Stimulated activated CD4-positive, alpha-beta T cell treated with anti-CD3 and anti-CD28 coated beads, Interleukin-15, amount 100 ng/mL, for 1 hour (primary cell): Measurements from ENCODE around the gene AKAP6.
A peak's percentile ranks its signal among the peaks of the same experiment; 100 is the strongest.

ENCODE experiments used
- DNase-seq, 2 donors: peaks; one replicate each; pipeline ENCODE4 v3.0.0-alpha.2; 2020; ENCODE audit warnings: low read depth in 1 of 2, low spot score in 1 of 2

The AKAP6 gene

DNA sequence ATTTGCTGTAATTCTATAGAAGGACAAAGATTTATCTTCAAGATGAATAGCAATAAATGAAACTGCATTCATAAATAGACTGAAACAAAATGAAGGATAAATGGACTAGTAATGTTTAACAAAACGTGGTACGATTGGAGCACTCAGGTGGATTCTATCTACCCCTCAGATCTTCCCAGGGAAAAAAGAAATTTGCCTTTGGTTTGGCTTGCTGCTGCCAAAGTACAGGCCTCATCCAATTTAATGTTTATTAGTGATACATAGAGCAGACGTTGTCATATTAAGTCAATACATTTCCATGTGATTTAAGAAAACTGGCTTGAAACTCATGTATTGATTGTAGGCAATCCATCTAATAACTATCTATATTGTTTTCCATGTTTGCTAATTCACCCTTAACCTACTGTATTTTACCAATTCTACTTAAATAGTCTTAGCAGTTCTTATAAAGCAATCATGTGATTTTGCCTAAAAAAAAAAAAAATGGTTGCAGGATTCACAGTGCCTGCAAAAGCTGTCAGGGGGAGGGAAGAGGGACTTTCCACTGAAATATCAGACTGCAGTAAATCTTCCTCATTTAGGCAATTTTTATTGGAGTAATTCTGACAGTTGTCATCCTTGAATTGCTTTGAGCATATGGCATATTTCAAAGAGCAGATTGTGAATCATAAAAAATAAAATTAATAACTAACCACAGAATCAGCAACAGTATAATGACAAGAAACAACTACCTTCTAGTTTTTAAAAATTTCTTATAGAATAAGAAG is 367.4 kb downstream of the AKAP6 start:
- no peak for DNase-seq

- DNase-seq: no peak
Measured at GRCh38 chr14:32697114-32697513, 368.0 kb downstream of the AKAP6 start.

DNA sequence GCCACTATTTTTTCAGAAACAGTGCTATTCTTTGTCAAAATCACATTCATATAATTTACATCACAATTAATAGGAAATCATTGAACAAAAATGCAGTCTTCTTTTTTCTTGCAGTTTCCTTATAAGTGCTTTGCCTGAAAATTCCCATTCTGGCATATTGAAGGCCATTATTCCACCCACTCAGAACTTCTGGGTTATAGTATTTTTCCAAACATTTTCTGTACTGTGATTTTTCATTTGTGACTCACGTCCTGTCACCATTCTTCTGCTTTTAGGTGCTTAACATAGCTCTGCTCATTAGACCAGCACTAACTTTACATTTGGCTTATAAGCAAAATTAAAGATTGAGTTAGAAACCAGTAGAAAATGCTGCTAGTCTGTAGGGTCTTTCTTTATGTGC is 368.6 kb downstream of the AKAP6 start:
- no peak for DNase-seq

- no peak for DNase-seq
Measured at GRCh38 chr14:32698831-32699230, 369.7 kb downstream of the AKAP6 start.

DNA sequence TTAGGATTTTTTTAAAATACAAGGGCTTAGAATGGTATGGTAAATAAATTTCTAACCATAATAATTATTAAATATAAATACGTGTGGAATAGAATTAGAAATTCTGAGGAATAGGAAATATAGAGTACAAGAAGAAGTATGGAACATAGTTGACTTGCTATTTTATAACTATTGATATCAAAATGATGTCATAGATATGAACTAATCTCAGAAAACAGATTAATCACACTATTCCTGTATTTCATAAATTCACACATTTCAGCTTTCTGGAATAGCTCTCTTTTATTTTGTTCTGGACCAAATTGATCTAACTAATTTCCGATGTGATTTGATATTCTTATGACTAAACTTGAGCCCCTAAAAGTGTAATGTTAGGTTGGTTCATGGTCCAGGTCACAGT is 372.4 kb downstream of the AKAP6 start:
- DNase-seq: no peak

- no peak for DNase-seq
Measured at GRCh38 chr14:32702088-32702487, 373.0 kb downstream of the AKAP6 start.

DNA sequence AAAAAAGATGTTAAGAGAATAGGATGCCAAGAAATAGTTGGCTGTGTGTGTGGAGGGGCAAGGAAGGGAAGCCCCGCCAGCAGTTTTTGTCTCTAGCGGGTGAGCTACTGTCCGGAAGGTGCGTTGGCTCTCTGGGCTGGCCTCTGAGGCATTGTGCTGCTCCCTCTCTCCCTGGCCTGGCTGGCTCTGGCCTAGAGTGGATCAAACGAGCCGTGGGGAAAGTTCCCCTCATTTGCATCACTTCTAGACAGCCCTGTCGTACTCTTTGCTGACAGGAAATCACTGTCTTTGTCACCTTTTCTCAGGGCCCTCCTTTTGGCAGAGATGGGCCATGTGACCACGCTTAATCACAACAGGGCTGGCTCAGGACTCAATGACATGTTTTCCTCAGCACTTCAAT is 373.5 kb downstream of the AKAP6 start:
- peak in 1 of 2 donors; percentile 5 for DNase-seq

DNA sequence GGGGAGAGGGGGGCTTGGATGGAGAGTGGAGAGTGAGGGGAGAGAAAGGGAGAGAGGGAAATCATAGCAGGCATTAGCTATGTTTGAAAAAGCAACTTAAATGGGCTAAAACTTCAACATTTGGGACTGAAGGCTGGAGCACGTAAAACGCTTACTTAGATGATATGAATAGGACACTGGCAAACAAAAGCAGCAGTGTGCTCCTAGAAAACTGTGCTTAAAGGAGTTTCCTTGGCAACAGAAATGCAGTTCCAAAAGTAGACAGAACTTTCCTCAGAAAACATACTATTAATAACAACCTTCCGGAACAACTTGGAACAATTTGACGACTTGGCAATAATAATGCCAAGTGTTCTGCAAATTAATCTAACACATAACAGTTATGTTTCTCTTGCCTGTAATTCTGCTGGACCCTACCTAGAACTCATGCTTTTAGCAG is 374.1 kb downstream of the AKAP6 start:
- DNase-seq: no peak

DNA sequence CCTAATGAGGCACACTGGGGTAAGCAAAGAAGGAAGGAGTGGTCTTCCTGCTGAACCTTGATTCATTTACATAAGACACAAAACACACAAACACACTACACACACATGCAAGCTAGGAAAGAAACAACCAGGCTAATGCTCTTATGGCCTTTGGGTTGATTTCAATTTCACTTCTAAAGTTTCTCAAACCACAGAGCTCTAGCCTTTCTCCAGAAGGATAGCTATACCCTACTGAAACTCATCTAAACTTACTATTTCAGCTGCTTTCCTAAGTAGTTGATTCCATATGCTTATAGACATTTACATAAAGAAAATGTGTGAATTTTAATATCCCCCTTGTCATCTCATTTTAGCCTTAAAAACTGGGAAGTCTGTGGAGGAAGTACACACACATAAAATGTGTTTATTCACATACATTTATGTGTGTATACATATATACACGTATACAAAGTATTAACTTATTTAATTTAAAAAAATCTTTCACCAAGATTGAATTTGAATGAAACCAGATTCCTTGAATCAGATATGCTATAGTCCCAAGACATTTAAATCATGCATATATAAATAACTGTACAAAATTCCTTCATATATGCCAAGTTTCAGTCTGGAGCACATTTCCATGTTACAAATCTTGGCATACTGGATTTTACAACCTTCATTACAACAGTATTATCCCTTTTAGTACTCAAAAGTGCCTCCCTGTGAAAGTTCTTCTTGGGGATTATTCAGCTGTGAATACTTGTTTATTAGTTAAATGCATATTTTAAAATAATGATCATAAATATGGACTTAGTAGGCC is 377.8 kb downstream of the AKAP6 start:
- no peak for DNase-seq

- no peak for DNase-seq
Measured at GRCh38 chr14:32707742-32708500, 378.8 kb downstream of the AKAP6 start.

- no peak for DNase-seq
Measured at GRCh38 chr14:32709027-32709426, 379.9 kb downstream of the AKAP6 start.

GRCh38 chr14:32710231-32710671 is 381.2 kb downstream of the AKAP6 start:
- no peak for DNase-seq

DNA sequence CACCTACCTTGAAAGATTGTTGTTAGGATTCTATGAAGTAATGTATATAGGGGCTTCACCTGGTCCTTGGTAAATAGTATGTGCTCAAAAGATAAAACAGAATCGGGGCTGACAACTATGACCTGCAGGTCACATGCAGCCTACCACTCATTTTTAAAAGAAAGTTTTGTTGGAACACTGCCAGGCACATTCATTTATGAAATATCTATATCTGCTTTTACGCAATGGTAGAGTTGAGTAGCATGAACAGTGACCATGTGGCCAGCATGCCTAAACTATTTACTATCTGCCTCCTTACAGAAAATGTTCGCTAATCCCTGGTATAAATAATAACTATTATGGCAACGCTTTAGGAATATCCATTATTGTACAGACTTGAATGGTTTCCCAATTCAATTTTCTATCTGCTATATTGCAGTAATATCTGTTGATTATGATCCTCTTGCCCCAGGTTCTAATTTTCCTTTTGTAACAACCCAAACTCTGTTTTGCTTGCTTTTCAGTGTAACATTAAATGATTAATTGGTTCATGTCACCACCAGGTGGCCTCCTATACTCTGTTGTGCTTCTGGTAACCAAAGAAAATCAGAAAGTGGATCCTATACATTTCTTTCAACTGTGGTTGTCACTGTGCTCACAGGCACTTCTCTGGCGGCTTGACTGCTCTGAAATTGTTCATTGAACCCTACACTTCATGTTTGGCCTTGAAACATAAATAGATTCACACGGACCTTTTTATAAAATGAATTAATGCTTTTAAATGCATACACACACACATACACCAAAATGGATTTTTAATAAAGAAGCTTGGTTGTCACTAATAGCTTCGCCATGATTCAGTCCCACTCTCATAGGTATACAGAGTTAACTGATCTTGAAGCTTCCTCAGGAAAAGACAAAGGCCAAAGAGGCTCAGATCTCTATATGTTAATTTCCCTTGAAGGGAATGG is 381.9 kb downstream of the AKAP6 start:
- DNase-seq: no peak

DNA sequence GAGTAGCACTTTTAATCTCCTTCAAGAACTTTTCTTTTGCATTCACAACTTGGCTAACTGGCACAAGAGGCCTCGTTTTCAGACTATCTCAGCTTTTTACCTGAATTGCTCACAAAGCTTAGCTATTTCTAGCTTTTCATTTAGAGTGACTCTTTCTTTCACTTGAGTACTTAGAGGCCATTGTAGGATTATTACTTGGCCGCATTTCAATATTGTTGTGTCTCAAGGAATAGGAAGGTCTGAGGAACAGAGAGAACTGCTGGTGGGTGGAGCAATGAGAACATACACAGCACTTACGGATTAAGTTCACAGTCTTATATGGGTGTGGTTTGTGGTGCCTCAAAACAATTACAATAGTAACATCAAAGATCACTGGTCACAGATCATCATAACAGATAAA is 384.8 kb downstream of the AKAP6 start:
- no peak for DNase-seq

DNA sequence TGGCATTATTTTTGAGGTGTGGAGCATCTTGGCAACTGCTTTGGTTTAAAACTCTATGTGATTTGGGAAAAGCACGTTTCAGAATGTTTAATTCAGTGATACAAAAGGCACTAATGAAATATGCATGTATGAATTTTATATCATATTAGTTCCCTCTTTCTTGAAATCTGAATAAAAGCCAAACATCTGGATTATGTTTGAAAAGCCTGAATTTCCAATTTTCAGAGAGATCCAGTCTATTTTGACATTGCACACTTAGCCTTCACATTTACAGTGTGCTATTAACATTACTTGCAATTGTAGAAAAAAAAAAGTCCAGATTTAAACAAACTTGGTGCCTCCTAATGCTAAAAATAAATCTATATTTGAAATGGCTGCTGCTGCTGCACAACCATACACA is 390.5 kb downstream of the AKAP6 start:
- DNase-seq: no peak

GRCh38 chr14:32720927-32721326 is 391.8 kb downstream of the AKAP6 start:
- no peak for DNase-seq

DNA sequence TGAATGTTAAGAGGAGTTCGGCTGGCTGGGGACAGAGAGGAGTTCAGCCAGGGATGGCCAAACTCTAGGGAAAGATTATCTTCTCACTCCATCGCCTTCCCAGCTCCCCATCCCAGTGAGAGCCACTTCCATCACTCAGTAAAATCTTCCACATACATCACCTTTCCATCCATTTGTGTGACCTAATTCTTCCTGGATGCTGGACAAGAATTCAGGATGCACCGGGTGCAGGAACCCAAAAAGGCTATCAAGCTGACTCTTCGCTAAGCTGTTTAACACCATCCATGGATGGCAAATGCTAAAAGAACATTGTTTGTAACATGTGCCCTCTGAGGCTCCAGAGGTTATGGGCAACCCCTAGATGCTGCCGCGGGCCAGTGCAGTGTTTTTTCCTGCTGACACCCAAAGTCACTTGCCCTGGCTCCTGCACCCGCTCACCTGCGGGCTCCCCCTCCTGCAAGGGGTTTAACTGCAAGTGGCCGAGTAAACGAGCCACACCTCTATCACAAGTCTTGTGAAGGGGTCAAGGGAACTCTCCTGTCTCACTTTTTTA is 393.6 kb downstream of the AKAP6 start:
- no peak for DNase-seq

DNA sequence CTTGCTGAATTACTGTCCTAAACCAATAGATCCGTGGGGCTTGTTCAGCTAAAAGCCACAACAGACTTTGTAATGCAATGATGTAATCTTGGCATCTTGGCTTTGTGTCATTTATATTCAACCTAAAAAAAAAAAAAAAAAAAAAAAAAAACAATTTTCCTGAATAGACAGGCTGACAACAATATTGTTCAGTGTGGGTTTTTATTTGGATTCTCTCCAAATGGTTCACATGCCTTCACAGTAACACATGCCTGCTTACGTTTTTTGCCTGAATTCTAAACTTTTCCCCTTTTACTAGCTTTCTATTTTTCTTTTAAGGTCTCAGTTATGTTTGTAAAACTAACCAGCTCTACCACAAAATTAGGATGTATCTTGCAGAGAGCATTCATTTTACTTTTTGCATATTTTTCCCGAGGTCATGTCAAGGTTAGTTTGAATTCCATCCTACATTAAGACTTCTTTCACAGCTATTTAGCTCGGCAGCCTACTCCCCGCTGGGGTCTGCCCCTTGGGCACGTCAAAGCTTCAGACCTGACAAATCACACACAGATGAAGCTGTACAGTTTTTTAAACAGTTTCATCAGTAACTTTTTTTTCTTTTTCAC is 395.9 kb downstream of the AKAP6 start:
- no peak for DNase-seq

- DNase-seq: no peak
Measured at GRCh38 chr14:32726516-32726915, 397.4 kb downstream of the AKAP6 start.

DNA sequence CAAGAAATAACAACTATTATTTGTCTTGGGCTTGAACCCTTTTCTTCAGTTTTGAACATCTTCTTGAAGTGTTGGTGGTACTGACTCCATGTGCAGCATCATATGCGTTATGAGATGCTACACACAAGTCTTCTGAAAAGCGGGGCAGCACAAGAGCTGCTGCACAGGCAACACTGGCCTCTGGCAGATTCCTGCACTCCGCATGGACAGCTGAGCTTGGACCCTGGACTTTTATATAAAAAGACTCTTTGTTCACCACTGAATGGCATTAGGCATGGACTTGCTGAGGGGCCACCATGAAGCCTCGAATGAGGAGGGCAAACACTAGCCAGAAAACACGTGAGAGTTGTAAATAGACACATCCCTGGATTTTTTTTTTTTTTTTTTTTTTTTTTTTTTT is 398.7 kb downstream of the AKAP6 start:
- no peak for DNase-seq
